GM12878 (cell line): ENCODE measurements around the gene DZIP1L. TPM values are rescaled to one million over a fixed set of nuclear protein-coding genes. Genes with fewer than 3 reads are reported as not detected.

Experiments used
- CBX5 ChIP-seq: sonication (generic); IDR thresholded peaks from 2 replicates; pipeline ENCODE4 v1.6.1; 2016; ENCODE audit warnings: low read depth, moderate library complexity, mild to moderate bottlenecking, inconsistent platforms
- CREM ChIP-seq: IDR thresholded peaks from 2 replicates; pipeline ENCODE4 v1.6.1; 2014; ENCODE audit warnings: antibody characterized with exemption, low read depth
- EED ChIP-seq: sonication (generic); IDR thresholded peaks from 2 replicates; pipeline ENCODE4 v1.6.1; 2016; ENCODE audit warnings: antibody characterized with exemption, low read depth
- ETV6 ChIP-seq, 2 experiments: fragments of 450-650 bp in 1 of 2; IDR thresholded peaks in 1 of 2; conservative IDR thresholded peaks in 1 of 2; 2 replicates each; pipeline ENCODE4 v1.6.1; 2014; ENCODE audit warnings: antibody characterized with exemption in 1 of 2, borderline replicate concordance in 1 of 2, low read depth in 1 of 2, mild to moderate bottlenecking in 1 of 2, moderate library complexity in 1 of 2
- IKZF1 ChIP-seq: fragments of 450-650 bp; conservative IDR thresholded peaks from 2 replicates; pipeline ENCODE4 v1.6.1; 2017; ENCODE audit warnings: antibody characterized with exemption, mild to moderate bottlenecking
- JUNB ChIP-seq: IDR thresholded peaks from 2 replicates; pipeline ENCODE4 v1.6.1; 2016; ENCODE audit warnings: antibody characterized with exemption, mild to moderate bottlenecking
- MEF2B ChIP-seq: fragments of 450-650 bp; IDR thresholded peaks from 2 replicates; pipeline ENCODE4 v1.6.1; 2018; ENCODE audit warnings: mild to moderate bottlenecking, moderate library complexity; ENCODE audit not compliant: partially characterized antibody, poor library complexity, severe bottlenecking
- NFIC ChIP-seq: IDR thresholded peaks from 2 replicates; pipeline ENCODE4 v1.6.1; 2012; ENCODE audit warnings: low read depth, mild to moderate bottlenecking, inconsistent platforms, low read length, moderate library complexity
- POLR2A ChIP-seq: IDR thresholded peaks from 2 replicates; pipeline ENCODE4 v1.6.1; 2011; ENCODE audit warnings: low read depth, mild to moderate bottlenecking, low read length
- POLR2AphosphoS2 ChIP-seq: IDR thresholded peaks from 2 replicates; pipeline ENCODE4 v1.6.1; 2011; ENCODE audit warnings: low read depth, mild to moderate bottlenecking, low read length, improper control_type of control experiment, moderate library complexity
- RUNX3 ChIP-seq: IDR thresholded peaks from 2 replicates; pipeline ENCODE4 v1.6.1; 2012; ENCODE audit warnings: low read length, inconsistent platforms
- SIX5 ChIP-seq: IDR thresholded peaks from 2 replicates; pipeline ENCODE4 v1.6.1; 2011; ENCODE audit warnings: mild to moderate bottlenecking, low read depth, low read length, moderate library complexity; ENCODE audit not compliant: severe bottlenecking
- SMAD5 ChIP-seq: IDR thresholded peaks from 2 replicates; pipeline ENCODE4 v1.6.1; 2016; ENCODE audit warnings: antibody characterized with exemption, low read depth
- YBX1 ChIP-seq: fragments of 450-650 bp; IDR thresholded peaks from 2 replicates; pipeline ENCODE4 v1.6.1; 2016; ENCODE audit warnings: antibody characterized with exemption
- YY1 ChIP-seq: IDR thresholded peaks from 2 replicates; pipeline ENCODE4 v1.6.1; 2011; ENCODE audit warnings: low read depth, mild to moderate bottlenecking, low read length
- ZNF384 ChIP-seq: IDR thresholded peaks from 2 replicates; pipeline ENCODE4 v1.6.1; 2012; ENCODE audit warnings: low read depth, mild to moderate bottlenecking, low read length, improper control_type of control experiment, borderline replicate concordance
- polyA plus RNA-seq, 11 experiments: library from polyadenylated mRNA; depleted of rRNA in 4 of 11; unstranded in 6 of 11; stranded (reverse) in 5 of 11; fragments of >200 nt; fragmentation: Nextera tagmentation in 4 of 11; fragmentation: Illumina TruSeq in 1 of 11; extraction: Ambion mirVana in 4 of 11; extraction: Trizol in 1 of 11; gene quantifications; 1 replicate in 1 of 11; 2 replicates in 10 of 11; pipeline versions ENCODE4 v1.2.1 to v1.2.3, GENCODE V29; 2011 to 2016; ENCODE audit warnings: inconsistent platforms in 2 of 11, missing spikeins in 2 of 11, low read depth in 1 of 11
- total RNA-seq, 4 experiments: library from RNA; depleted of rRNA in 3 of 4; stranded (reverse); fragments of >200 nt in 3 of 4; fragmentation: Illumina TruSeq in 1 of 4; extraction: Trizol in 1 of 4; gene quantifications; 2 replicates each; pipeline versions ENCODE4 v1.2.1 to v1.2.3, GENCODE V29; 2013 to 2021
- TF ChIP-seq, protein P1 (sequence below): IDR thresholded peaks from 2 replicates; pipeline ENCODE4 v1.6.1; 2012; ENCODE audit warnings: improper control_type of control experiment, low read depth, low read length; ENCODE audit not compliant: insufficient replicate concordance
- TF ChIP-seq, protein P2 (sequence below): IDR thresholded peaks from 2 replicates; pipeline ENCODE4 v1.6.1; 2011; ENCODE audit warnings: borderline replicate concordance, low read depth, mild to moderate bottlenecking, moderate library complexity, low read length; ENCODE audit not compliant: insufficient read depth, poor library complexity, severe bottlenecking
- TF ChIP-seq, protein P3 (sequence below): fragments of 450-650 bp; IDR thresholded peaks from 2 replicates; pipeline ENCODE4 v1.6.1; 2017; ENCODE audit warnings: antibody characterized with exemption, mild to moderate bottlenecking, moderate library complexity
- TF ChIP-seq, protein P4 (sequence below): IDR thresholded peaks from 2 replicates; pipeline ENCODE4 v1.6.1; 2012; ENCODE audit warnings: low read depth, low read length, improper control_type of control experiment

The DZIP1L gene
- total and polyA plus RNA-seq, 10 of the 15 experiments (the other 5 are each of a cell fraction or from before 2014, with no cell fraction given): not detected

DNA sequence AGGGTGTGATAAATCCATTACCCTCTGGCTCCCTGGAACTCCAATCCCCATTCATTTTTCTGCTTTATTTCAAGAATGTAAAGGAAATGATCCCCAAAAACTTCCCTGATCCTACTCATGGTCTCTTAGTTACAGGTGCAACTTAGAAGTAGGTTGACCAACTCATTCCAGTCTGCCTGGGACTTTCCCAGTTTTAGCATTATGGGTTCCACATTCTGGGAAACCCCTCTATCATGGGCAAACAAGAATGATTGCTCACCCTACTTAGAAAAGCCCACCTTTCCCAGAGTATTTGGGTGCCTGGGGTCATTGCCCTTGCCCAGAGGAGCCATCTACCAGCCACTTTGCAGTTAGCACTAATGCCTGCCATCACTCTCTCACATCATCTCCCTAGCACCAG is 89.9 kb downstream of the DZIP1L start (continued):
- TF ChIP-seq, protein P1, sequence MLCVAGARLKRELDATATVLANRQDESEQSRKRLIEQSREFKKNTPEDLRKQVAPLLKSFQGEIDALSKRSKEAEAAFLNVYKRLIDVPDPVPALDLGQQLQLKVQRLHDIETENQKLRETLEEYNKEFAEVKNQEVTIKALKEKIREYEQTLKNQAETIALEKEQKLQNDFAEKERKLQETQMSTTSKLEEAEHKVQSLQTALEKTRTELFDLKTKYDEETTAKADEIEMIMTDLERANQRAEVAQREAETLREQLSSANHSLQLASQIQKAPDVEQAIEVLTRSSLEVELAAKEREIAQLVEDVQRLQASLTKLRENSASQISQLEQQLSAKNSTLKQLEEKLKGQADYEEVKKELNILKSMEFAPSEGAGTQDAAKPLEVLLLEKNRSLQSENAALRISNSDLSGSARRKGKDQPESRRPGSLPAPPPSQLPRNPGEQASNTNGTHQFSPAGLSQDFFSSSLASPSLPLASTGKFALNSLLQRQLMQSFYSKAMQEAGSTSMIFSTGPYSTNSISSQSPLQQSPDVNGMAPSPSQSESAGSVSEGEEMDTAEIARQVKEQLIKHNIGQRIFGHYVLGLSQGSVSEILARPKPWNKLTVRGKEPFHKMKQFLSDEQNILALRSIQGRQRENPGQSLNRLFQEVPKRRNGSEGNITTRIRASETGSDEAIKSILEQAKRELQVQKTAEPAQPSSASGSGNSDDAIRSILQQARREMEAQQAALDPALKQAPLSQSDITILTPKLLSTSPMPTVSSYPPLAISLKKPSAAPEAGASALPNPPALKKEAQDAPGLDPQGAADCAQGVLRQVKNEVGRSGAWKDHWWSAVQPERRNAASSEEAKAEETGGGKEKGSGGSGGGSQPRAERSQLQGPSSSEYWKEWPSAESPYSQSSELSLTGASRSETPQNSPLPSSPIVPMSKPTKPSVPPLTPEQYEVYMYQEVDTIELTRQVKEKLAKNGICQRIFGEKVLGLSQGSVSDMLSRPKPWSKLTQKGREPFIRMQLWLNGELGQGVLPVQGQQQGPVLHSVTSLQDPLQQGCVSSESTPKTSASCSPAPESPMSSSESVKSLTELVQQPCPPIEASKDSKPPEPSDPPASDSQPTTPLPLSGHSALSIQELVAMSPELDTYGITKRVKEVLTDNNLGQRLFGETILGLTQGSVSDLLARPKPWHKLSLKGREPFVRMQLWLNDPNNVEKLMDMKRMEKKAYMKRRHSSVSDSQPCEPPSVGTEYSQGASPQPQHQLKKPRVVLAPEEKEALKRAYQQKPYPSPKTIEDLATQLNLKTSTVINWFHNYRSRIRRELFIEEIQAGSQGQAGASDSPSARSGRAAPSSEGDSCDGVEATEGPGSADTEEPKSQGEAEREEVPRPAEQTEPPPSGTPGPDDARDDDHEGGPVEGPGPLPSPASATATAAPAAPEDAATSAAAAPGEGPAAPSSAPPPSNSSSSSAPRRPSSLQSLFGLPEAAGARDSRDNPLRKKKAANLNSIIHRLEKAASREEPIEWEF: no peak
- TF ChIP-seq POLR2A (no peak), YBX1 (no peak), POLR2AphosphoS2 (no peak), CREM (no peak), ZNF384 (no peak), SIX5 (no peak), YY1 (no peak), IKZF1 (peak; percentile 40; the same call in 1 of the 2 replicates), SMAD5 (no peak), CBX5 (no peak), RUNX3 (peak; percentile 26; the same call in 1 of the 2 replicates), NFIC (no peak), JUNB (no peak), ETV6 (conservative IDR thresholded peaks at IDR 0.05 in 1 of 2, IDR thresholded peaks at IDR 0.05 in 1 of 2; ENCODE audit: borderline replicate concordance in 1 of 2, low read depth in 1 of 2) (no peak), EED (0 out of 2 replicates have a peak, but pooled peaks have one; percentile 22), MEF2B (no peak)
- TF ChIP-seq, protein P2, sequence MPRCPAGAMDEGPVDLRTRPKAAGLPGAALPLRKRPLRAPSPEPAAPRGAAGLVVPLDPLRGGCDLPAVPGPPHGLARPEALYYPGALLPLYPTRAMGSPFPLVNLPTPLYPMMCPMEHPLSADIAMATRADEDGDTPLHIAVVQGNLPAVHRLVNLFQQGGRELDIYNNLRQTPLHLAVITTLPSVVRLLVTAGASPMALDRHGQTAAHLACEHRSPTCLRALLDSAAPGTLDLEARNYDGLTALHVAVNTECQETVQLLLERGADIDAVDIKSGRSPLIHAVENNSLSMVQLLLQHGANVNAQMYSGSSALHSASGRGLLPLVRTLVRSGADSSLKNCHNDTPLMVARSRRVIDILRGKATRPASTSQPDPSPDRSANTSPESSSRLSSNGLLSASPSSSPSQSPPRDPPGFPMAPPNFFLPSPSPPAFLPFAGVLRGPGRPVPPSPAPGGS: no peak
- TF ChIP-seq, protein P3, sequence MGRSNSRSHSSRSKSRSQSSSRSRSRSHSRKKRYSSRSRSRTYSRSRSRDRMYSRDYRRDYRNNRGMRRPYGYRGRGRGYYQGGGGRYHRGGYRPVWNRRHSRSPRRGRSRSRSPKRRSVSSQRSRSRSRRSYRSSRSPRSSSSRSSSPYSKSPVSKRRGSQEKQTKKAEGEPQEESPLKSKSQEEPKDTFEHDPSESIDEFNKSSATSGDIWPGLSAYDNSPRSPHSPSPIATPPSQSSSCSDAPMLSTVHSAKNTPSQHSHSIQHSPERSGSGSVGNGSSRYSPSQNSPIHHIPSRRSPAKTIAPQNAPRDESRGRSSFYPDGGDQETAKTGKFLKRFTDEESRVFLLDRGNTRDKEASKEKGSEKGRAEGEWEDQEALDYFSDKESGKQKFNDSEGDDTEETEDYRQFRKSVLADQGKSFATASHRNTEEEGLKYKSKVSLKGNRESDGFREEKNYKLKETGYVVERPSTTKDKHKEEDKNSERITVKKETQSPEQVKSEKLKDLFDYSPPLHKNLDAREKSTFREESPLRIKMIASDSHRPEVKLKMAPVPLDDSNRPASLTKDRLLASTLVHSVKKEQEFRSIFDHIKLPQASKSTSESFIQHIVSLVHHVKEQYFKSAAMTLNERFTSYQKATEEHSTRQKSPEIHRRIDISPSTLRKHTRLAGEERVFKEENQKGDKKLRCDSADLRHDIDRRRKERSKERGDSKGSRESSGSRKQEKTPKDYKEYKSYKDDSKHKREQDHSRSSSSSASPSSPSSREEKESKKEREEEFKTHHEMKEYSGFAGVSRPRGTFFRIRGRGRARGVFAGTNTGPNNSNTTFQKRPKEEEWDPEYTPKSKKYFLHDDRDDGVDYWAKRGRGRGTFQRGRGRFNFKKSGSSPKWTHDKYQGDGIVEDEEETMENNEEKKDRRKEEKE: no peak
- TF ChIP-seq, protein P4, sequence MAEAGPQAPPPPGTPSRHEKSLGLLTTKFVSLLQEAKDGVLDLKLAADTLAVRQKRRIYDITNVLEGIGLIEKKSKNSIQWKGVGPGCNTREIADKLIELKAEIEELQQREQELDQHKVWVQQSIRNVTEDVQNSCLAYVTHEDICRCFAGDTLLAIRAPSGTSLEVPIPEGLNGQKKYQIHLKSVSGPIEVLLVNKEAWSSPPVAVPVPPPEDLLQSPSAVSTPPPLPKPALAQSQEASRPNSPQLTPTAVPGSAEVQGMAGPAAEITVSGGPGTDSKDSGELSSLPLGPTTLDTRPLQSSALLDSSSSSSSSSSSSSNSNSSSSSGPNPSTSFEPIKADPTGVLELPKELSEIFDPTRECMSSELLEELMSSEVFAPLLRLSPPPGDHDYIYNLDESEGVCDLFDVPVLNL: no peak
- TF ChIP-seq, all 136 proteins: peak for 4
